HG02973 (cell line): Measurements from ENCODE around the gene ZNF516.
"Not testable (repeated sequence)": the region's sequence is repeated elsewhere in the genome, so short reads cannot be mapped to it uniquely, and the experiment has no call there.

Source experiments
- ATAC-seq: cut with Tn5 transposase; IDR thresholded peaks from one replicate; pipeline ENCODE4 v1.9.1; 2021; ENCODE audit warnings: moderate library complexity; ENCODE audit not compliant: unreplicated experiment

ZNF516 gene, protein sequence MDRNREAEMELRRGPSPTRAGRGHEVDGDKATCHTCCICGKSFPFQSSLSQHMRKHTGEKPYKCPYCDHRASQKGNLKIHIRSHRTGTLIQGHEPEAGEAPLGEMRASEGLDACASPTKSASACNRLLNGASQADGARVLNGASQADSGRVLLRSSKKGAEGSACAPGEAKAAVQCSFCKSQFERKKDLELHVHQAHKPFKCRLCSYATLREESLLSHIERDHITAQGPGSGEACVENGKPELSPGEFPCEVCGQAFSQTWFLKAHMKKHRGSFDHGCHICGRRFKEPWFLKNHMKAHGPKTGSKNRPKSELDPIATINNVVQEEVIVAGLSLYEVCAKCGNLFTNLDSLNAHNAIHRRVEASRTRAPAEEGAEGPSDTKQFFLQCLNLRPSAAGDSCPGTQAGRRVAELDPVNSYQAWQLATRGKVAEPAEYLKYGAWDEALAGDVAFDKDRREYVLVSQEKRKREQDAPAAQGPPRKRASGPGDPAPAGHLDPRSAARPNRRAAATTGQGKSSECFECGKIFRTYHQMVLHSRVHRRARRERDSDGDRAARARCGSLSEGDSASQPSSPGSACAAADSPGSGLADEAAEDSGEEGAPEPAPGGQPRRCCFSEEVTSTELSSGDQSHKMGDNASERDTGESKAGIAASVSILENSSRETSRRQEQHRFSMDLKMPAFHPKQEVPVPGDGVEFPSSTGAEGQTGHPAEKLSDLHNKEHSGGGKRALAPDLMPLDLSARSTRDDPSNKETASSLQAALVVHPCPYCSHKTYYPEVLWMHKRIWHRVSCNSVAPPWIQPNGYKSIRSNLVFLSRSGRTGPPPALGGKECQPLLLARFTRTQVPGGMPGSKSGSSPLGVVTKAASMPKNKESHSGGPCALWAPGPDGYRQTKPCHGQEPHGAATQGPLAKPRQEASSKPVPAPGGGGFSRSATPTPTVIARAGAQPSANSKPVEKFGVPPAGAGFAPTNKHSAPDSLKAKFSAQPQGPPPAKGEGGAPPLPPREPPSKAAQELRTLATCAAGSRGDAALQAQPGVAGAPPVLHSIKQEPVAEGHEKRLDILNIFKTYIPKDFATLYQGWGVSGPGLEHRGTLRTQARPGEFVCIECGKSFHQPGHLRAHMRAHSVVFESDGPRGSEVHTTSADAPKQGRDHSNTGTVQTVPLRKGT

GRCh38 chr18:76495006-76495370, at the start of gene ZNF516:
TSS of gene ZNF516 (minus strand) at chr18:76495242. CDS start at chr18:76443054, 52,188 bp downstream.
- ATAC-seq = no peak

DNA sequence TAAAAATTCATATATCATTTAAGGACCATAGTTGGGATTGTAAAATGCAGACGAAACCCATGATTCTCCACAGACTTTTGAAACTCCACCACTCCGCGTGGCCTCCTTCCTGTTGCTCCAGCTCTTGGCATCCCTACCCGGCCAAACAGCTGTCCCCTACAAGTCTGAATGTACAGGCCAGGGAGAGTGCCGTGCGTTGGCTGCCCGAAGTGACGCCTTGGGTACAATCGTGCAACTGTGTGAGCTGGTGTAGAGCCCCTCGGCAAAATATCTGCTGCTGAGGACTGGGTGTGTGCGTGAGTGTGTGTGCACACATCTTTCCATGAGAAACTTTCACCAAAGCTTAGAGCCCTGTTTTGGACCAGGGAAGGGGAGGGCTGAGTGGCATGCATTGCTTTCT, 43.8 kb upstream of the ZNF516 start:
- ATAC-seq = no peak

GRCh38 chr18:76537621-76538020, 42.6 kb upstream of the ZNF516 start:
- no peak for ATAC-seq

- ATAC-seq = not testable (repeated sequence)
Observed at GRCh38 chr18:76536593-76536992, 41.6 kb upstream of the ZNF516 start.

DNA sequence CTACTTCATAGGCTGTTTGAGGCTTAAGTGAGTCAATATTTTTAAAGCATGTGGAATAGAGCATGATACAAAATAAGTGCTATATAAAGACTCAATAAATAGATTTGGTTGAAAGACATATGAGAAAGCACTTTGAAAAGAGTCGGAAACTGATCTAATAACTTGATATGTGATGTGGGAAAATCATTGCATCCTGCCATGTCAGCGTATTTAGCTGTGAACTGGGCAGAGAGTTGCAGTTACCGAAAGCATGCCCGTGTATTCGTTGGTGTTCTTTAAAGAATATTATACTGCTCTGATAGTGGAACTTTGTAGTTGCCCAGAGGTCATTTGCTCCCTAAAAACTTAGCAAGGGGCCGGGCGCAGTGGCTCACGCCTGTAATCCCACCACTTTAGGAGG, 37.8 kb upstream of the ZNF516 start:
- no peak for ATAC-seq

- no peak for ATAC-seq
Observed at GRCh38 chr18:76530846-76531245, 35.8 kb upstream of the ZNF516 start.

GRCh38 chr18:76530391-76530790, 35.3 kb upstream of the ZNF516 start:
- no peak for ATAC-seq

- no peak for ATAC-seq
Observed at GRCh38 chr18:76529433-76529811, 34.4 kb upstream of the ZNF516 start.

GRCh38 chr18:76528477-76529432, 33.7 kb upstream of the ZNF516 start:
- no peak for ATAC-seq

- no peak for ATAC-seq
Observed at GRCh38 chr18:76525911-76526310, 30.9 kb upstream of the ZNF516 start.

- no peak for ATAC-seq
Observed at GRCh38 chr18:76524900-76525698, 30.1 kb upstream of the ZNF516 start.

GRCh38 chr18:76524477-76524876, 29.4 kb upstream of the ZNF516 start:
- ATAC-seq = no peak

GRCh38 chr18:76522551-76522950, 27.5 kb upstream of the ZNF516 start:
- ATAC-seq = no peak

DNA sequence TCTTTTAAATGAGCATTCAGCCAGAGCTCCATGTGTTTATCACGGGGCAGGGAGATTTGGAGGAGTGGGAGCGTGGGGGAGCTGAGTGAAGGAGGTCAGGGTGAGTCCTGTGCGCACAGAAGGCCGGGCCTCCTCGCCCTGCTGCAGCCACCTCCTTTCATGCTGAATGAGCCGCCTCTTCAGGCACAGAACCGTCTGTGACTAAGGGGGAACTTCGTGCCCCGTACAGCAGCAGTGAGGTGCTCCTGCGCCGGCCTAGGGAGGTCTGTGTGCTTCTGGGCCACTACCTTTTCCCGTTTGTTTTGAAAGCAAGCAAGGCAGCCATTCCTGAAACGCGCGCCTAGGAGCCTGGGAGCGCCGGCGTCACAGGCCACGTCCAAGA, 27.1 kb upstream of the ZNF516 start:
- ATAC-seq = no peak

DNA sequence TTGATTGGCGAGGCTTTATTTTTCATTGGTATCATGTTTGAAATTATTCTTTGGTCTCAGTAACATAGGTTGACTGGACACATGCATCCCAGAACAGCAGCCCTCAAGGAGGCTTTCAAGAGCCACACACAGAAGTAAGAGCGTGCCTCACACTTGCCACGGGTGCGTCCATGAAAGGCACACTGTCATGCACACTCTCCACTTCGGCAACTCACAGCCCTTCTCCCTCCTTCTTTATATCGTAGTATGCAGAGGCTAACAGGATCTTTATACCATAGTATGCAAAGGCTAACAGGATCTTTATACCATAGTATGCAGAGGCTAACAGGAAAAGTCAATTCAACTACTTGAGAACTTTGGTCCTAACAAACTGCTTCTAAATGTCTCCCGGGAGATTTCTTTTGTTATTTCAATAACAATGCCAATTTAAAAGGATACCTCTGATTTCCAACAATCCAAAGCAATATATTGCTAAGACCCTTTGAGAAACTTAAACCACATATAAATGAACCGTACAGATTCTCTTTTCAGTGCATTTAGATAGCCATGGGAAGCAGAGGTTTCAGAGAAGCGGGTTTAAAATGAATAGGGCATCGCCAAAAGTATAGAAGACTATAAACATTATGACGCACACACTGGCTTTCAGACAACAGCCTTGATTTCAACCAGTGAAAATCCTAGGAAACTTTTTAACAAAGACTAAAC, 26.5 kb upstream of the ZNF516 start:
- no peak for ATAC-seq

GRCh38 chr18:76518860-76519538, 24.0 kb upstream of the ZNF516 start:
- ATAC-seq = no peak

- ATAC-seq = no peak
Observed at GRCh38 chr18:76518123-76518859, 23.2 kb upstream of the ZNF516 start.

- no peak for ATAC-seq
Observed at GRCh38 chr18:76515576-76515975, 20.5 kb upstream of the ZNF516 start.
